GM21367 (cell line): ENCODE data around the gene CDH18.
"Not testable (repeated sequence)": the region's sequence is repeated elsewhere in the genome, so short reads cannot be mapped to it uniquely, and the experiment has no call there.

Experiments used
- ATAC-seq: cut with Tn5 transposase; IDR thresholded peaks from one replicate; pipeline ENCODE4 v1.9.1; 2021; ENCODE audit not compliant: unreplicated experiment

The CDH18 gene

DNA sequence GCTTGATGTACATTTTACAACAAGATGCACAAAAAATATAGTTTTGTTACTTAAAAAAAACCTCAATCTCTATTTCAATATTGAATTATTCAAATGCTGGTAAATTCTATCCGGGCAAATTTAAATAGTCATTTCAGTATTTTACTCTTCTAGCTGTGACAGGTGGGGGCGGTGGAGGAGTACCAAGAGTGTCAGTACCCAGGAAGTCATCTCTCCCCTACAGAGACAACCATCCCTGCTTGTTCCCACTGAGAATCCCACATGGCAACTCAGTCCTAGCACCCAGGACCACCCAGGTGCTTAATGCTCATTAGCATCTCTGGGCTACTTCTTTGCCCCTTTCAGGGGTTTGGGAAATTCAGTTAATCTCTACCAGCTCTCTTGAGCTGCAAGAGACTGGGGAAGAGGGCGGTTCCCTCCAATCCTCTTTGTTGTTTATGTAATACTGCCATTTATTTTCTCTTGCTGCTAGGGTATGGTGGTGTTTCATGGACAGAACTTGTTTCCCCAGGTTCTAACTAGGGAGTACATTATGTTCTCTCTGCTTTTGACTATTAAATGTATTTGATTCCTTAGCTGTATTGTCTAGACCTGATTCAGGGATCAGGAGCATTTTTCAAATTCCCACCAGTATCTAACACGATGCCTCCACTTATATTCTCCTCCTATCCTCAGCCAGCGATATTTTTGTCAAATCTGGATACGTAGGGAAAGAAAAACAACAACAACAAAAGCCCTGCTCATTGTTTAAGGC lies 122.5 kb downstream of the CDH18 start:
- no peak for ATAC-seq

DNA sequence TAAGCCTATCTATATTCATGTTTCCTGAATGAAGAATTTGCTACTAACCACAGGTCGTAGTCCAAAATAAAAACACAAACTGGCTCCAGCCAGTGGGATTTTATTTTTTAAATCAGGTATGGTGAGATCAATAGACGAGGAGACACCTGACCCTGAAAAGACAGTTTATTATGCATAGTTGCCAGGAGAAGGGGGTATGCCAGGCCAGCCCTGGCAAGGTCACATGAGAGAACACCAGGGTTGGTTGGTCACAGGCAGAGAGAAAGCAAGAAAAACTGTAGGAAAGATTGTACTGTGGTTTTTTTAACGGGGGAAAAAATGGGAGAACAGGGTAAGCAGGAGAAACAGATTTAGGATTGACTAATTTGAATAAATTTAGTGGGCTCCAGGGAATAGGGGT lies 125.3 kb downstream of the CDH18 start:
- ATAC-seq, result no peak

DNA sequence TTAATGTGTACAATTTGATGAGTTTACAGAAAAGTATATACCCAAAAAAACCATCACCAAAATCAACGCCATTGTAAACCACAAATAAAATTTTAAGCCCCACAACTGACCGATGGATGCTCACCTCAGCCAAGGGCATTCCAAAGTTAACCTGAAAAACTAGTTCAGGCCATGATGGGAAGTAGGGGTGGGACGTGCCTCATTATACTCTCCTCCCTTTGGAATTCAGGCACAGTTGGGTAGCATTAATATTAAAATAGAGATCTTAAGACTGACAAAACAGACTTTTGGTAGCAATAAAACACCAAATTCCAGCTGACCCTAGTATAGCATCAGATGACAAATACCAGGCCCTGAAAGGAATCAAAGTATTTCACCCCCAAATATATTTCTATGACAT lies 129.0 kb downstream of the CDH18 start:
- no peak for ATAC-seq

DNA sequence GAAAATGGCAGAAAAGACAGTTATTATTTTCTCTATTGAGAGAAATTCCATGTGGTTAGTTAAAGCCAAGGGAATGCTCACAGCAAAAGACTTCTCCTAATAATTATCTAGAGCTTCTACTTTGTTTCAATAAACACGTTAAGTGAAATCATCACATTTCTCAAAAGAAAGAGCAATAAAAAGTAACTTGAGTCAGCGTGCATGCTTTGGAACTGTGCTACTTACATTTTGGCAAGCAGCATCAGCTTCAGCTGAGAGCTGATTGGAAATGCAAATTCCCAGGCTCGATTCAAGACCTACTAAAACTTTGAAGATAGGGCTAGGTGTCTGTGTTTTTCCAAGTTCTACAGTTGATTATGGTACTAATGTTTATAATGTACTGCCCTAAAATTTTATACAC lies 132.1 kb downstream of the CDH18 start:
- no peak for ATAC-seq

DNA sequence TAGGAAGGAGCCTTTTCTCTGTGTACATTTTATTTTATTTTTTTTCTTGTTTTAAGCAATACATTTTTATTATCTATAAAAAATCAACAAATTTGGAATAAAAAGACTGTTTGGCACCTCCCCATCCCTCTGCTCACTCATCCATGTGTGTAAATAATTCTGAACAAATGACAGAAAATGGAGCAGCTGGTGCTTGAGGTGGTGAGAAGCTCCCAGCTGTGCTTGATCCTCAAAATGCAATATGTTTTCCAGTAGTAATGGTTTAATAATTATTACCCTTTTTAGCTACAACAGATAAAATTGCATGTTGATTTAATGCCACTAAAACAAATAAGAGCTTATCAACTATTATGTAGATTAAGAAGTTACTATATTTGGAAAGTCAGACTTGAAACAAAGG lies 132.5 kb downstream of the CDH18 start:
- ATAC-seq, result no peak

DNA sequence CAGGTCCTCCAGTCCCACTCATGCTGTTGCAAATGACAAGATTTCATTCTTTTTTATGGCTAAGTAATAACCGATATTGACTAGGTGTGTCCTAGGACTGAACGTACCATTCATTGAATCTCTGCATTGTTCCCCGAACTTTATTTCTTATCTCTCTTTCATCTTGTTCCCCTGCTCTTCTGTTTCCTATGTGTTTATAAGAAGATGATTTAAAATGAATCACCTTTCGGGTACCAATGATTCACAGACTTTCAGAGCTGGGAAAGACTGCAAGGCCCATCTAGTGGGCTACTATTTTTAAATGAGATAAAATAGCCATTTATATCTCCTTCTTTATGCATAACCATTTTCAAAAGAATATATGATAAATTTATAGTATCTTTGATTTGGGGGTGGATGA lies 133.0 kb downstream of the CDH18 start:
- ATAC-seq, result no peak

DNA sequence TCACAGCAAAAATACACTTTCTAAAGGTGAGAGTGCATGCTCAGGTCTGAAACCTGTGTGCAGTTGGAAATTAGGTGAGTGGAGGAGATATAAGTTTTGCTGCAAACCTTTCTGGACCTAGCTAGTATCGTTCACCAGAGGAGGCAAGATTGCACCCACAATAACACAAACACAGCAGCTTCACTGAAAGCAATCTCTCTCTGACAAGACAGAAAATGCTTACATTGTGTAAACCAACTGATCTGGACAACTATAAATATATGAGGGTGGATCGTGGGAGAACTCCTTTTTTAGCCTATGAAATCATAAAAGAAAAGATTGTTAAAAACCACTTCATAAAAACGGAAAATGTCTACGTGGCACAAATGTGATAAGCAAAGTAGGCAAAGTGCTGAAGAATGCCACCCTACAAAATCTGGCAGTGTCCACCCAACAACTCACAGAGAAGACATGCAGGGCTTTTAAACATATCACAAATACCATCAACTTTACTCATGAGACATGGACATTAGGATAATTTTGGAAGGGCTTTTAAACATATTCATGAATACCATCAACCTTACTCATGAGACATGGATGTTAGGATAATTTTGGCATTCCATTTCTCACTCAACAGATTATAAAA lies 134.3 kb downstream of the CDH18 start:
- ATAC-seq, result no peak

DNA sequence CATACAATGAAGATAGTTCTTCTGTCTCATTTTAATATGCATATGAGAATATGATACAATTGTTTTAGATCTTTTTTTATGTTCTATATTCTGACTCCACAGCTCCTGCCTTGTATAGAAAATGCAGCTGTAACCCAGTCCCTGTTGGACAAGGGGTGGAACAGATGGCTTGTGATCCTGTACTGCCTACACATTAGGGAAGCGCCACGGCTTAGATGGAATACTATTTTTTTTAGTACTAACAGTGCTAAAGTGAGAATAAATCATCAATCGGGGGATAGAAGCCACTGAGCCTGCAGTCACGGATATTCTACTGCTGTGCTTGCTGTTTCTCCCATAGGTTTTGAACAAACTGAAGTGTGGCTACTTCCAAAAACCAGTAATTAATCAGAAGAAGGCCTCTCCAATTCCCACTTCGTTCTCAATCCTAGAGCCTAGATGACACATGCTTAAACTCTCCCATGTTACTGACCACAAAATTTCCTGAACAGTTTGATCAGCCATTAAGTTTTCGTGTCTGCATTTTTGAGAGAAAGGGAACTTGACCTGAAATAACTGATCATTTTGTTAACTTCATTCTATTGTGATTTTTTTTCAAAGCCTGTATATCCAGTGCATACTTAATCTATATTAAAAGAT lies 150.3 kb downstream of the CDH18 start:
- no peak for ATAC-seq

DNA sequence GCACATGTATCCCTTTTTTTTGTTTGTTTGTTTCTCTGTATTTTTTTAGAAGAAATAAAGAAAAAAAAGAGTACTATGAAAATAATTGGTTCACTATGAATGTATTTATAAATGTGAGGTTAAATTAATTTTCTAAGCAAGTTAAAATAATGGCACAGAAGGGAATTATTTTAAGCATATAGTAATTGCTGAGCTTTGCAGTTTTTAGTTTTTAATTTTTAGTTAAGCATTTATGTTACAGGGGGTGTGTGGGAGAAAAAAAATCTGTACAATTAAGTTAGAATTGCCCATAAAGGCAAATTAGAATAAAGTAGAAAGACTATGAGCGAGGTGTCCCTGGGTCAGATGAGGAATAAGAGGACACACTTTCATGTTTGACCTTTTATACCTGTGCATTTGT lies 152.6 kb downstream of the CDH18 start:
- ATAC-seq, result no peak

DNA sequence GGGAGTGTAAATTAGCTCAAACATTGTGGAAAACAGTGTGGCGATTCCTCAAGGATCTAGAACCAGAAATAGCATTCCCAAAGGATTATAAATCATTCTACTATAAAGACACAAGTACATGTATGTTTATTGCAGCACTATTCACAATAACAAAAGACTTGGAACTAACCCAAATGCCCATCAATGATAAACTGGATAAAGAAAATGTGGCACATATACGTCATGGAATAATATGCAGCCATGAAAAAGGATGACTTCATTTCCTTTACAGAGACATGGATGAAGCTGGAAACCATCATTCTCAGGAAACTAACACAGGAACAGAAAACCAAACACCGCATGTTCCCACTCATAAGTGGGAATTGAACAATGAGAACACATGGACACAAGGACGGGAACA lies 175.3 kb downstream of the CDH18 start:
- ATAC-seq, result not testable (repeated sequence)

DNA sequence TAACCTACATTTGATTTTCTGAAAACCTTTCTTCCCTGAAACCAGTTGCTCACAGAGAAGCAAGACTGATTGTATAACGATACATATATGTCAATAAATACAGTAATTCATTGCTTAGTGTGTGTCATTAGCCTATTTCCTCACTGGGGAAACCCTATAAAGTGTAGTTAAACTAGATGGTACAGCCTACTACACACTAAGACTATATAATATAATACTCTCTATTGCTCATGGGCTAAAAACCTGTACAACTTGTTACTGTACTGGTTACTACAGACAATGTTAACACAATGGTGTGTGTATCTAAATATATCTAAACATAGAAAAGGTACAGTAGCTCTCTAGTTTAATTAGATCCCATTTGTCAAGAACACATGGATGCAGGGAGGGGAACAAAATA lies 181.2 kb downstream of the CDH18 start:
- ATAC-seq, result no peak

DNA sequence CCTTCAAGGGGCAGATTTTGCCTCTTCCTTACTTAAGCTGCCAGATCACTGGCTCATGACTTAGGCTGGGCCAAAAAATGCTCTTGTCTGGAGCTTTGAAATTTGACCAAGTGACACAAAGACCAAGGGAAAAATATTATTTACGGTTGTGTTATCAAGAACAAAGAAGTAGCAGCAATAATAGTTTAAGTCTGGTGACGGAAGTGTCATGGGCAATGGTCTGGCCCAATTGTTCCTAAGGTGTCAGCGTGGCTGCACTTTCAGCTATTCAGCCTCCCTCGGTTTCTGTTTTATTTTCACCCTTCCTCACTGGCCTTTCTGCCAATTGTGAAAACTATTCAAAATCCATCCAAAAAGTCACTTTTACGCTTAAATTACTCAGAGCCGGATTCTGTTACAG lies 185.3 kb downstream of the CDH18 start:
- no peak for ATAC-seq

DNA sequence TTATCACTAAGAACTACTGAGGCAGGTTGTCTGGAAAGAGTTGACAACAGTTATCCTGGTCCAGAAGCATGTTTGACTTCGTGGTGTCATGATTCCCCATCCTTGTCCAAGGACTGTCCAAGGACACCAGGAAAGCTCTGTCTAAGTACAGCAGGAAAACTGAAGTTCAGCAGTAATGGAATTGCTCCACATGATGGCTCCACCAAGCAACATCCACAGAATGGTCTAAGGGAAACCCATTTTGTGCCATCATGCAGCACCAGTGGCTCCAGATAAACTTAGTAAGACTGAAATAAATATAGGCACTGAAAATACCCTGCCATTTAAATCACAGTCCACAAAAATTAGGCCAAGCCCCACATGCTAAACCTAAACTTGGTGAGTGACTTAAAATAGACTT lies 192.8 kb downstream of the CDH18 start:
- ATAC-seq, result no peak

DNA sequence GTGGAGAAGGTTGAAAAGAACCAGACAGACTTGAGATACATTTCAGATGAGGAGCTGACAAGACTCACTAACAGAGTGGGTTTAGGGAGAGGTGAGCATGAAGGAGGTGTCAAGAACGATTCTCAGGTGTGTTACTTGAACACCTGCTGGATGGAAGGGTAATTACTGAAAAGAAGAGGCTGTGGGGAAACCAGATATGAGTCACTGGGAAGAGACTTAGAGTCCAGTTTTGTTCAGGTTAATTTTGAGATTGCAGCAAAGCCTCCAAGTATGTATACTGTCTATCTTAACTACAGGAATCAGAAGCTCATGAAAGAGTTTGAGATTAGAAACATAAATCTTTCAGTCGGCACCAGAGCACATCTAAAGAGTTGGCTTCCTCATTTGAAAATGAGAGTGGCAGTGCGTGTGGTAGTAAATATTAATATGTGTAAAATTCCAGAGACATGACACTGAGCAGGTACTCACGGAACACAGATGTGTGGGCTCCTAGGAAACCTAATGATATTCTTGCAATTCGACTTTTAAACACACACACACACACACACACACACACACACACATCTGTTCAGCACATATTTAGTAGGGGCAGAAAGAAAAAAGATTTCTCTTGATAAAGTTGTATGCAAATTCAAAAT lies 197.1 kb downstream of the CDH18 start:
- ATAC-seq, result no peak

DNA sequence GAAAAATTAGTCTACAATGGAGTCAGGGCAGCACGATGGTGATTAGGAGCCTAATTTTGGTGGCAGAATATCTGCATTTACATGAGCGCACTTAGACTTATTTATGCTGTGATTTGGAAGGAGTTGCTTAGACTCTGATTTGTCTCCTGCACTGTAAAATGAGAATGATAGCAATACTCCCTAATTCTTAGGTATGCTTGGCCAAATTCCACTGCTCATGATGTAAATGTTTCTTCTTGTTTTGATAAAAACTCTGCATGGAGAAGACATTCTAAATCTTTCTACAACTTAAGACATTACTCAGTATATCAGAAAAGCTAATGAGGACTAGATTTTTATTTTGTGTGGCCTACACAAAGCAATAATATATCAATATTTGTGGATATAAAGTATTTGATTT lies 205.4 kb downstream of the CDH18 start:
- ATAC-seq, result no peak

DNA sequence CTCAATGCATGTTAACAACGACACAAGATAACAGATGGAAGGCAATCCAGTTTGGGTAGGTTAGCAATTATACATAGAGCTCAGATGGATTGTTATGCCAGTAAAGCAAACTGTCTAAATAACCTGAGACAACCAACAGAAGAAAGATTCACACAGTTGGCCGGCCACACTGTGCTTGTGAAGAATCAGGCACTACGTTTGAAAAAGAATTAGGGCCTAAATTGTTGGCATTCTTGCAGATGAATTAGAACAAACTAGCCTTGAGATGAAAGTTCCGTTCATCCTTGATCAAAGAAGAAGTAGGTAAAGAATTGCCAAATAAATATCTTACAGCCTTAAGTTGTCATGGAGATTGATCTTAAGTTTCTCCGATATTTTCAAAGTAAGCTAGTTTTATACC lies 210.6 kb downstream of the CDH18 start:
- ATAC-seq, result no peak

DNA sequence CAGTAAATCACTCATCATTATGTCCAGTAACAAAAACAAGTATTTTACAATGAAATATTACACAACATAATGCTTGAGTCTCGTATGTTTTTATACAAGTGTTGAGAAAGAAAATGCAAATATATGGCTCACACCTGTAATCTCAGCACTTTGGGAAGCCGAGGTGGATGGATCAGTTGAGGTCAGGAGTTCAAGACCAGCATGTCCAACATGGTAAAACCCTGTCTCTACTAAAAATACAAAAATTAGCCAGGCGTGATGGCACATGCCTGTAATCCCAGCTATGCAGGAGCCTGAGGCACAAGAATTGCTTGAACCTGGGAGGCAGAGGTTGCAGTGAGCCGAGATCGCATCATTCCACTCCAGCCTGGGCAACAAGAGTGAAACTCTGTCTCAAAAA lies 211.1 kb downstream of the CDH18 start:
- not testable (repeated sequence) for ATAC-seq

DNA sequence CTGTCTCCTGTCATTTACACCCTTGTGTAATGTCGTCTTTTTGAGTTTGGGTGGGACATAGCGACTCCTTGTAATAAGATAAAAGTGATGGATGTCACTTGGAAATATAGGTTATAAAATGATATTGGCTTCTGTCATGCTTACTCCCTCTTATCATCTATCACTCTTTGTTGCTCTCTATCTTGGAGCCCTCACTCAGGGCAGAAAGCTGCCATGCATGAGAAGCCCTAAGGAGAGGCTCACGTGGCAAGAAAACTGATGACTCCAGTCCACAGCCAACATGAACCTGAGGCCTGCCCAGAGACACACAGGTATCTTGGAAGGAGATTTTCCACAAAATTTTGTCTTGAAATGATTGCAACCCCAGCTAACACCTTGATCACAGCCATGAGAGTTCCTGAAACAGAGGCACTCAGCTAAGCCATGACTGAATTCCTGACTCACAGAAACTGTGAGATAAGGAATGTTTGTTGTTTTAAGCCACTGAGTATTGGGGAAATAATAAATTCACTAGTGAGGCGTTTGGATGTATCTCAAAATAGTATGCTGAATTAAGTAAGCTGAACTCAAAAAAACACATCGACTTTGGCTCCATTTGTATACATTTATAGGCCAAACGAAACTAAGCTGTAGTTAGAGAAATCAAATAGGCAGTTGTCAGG lies 216.7 kb downstream of the CDH18 start:
- no peak for ATAC-seq

DNA sequence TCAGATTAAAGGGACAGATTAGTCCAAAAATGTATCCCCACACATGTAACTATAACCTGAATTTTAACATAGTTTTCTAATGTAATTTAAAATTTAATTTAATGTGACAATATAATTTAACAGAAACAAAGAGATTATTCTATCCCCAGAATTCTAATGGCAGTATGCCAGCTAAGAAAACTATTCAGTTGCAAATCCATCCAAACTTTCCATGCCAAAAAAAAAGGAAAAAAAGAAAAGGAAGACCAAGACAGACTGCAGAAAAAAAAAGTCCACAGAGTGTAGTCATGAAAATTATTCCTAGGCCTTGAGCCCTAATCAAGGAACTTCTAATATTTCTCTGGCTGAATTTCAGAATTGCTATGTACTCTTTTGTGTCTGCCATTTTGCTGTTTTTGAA lies 217.6 kb downstream of the CDH18 start:
- no peak for ATAC-seq

DNA sequence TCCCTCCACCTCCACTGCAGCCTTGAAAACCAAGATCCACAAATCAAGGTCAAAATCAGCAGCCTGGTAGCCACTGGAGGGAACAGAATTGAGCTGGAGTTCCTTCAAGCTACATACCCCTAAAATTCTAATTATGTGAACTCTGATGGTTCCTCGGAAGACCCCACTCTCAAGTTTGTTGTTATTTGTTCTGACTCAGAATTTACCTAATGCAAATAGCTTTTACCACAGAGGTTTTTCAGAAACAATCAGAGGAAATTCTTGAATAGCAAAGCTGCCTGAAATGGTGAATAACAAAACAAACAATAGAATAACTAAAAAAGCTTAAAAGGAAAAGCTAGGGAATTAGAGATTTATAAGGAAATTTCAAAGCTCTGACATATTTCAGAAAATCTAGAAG lies 220.0 kb downstream of the CDH18 start:
- ATAC-seq, result no peak

DNA sequence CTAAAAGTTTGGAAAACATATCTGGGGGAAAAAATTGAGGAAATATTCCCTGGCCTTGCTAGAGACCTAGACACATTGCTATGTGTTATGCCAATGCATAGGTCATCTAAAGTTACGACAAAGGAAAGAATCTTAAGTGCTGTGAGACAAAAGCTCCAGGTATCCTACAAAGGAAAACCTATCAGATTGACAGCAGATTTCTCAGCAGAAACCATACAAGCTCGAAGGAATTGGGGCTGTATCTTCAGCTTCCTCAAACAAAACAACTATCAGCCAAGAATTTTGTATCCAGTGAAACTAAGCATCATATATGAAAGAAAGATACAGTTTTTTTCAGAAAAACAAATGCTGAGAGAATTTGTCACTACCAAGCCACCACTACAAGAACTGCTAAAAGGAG lies 234.4 kb downstream of the CDH18 start:
- ATAC-seq, result no peak
